ENCODE results near the gene IFITM10.

GRCh38 chr11:1728301-1728700, 22.1 kb downstream of the IFITM10 start:
- TF ChIP-seq CTCF (IDR thresholded peaks at IDR 0.05) (no peak), POLR2A (IDR thresholded peaks at IDR 0.05) (no peak)
